NCI-H2107 (cell line): Measurements from ENCODE around the gene TXNDC5.

Experiments used
- DNase-seq: peaks from one replicate; lab custom pipeline; 2025; lab: John Stamatoyannopoulos, UW

The TXNDC5 gene

GRCh38 chr6:7859591-7859990, 51.0 kb downstream of the TXNDC5 start:
- DNase-seq: no peak

DNA sequence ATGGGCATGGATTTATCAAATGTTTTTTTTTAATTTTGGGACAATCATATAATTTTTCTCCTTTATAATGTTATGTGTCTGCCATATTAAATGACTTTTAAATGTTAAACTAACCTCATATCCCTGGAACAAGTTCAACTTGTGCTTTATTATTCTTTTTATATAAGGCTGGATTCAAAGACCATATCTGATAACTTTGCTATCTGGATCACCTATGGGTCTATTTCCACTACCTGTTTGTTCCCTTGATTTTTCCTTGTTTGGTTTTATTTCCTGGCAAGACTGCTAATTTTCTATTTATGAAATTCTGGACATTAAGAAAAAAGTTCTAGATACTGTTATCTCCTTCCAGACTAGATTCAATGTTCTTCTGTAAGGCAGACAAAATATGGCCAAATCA, 58.8 kb downstream of the TXNDC5 start:
- no peak for DNase-seq

GRCh38 chr6:7848229-7848628, 62.4 kb downstream of the TXNDC5 start:
- DNase-seq: no peak

DNA sequence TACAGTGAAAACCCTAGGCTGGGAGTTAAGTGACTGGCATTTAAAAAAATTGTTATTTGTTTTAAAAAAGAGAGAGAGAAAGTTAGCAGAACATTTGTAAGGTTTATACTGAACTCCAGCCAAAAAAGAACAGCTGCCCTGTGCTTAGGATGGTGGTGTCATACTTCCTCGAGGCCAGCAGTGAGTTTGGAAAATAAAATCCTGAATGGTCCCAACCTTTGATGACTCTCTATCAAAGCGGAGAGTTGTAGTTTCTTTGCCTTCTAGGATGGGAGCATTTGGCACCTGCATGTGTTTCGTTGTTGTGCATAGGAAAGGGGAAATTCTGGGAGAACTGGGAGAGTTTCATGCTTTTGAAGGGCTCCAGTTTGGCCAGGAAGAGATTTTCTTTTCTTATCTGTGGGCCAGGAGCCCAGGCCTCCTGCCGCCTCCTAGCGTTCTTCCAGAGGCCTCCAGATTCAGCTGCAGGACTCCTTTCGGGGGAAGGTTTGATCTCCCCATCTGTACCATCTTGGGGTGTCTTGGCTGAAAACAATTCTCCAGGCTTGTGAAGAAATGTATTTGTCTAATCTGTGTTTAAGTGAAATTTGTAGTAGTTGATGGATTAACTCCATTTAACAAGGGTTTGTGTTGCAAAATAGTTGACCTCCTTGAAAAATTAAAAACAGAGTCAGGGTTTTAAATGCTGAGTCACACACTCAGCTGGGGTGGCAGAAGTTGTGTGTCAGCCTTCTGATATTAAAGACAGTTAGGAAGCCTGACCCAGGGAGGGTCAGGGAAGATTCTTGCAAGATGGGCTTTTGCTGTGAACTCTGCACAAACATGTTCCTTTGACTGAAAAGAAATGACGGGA, 63.4 kb downstream of the TXNDC5 start:
- DNase-seq: no peak

GRCh38 chr6:7841781-7842468, 68.7 kb downstream of the TXNDC5 start:
- DNase-seq: no peak

DNA sequence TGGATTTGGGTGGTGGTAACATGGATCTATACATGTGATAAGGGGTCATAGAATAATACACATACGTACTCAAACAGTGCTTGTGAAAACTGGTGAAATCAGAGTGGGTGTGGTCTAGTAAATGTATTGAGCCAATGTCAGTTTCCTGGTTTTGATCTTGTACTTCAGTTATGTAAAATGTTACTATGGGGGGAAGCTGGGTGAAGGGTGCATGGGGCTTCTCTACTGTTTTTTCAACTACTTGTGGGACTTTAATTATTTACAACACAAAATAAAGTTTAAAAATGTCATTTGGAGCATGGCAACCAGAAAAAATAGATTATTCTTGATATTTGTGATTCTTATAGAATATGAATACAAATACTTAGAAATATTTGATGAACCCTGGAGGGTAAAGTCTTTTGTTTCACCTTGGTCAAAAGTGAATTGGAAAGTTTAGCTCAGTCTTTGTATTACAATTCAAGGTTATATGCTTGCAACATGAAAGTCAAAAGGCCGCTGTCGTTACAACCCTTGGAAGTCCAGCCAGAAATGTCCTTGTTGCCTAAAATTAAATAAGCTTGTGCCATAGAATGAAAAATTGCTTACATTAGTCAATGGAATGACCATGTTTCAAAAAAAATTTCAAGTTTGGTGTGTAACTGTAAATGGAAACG, 74.1 kb downstream of the TXNDC5 start:
- DNase-seq: no peak

DNA sequence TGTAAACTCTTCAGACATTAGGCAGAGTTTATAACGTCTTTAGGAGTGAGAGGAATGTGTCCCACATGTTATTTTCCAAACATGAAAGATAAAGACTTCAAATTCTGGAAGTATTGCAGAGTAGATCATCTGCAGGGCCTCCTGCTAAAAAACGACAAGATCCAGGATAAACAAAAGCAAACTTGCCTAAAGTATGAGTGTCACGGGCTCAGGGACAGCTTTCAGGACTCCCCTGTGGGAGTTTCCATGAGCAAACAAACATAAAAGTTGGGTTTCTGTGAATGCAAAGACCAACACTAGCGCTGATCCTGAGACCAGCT, 76.9 kb downstream of the TXNDC5 start:
- DNase-seq: no peak

DNA sequence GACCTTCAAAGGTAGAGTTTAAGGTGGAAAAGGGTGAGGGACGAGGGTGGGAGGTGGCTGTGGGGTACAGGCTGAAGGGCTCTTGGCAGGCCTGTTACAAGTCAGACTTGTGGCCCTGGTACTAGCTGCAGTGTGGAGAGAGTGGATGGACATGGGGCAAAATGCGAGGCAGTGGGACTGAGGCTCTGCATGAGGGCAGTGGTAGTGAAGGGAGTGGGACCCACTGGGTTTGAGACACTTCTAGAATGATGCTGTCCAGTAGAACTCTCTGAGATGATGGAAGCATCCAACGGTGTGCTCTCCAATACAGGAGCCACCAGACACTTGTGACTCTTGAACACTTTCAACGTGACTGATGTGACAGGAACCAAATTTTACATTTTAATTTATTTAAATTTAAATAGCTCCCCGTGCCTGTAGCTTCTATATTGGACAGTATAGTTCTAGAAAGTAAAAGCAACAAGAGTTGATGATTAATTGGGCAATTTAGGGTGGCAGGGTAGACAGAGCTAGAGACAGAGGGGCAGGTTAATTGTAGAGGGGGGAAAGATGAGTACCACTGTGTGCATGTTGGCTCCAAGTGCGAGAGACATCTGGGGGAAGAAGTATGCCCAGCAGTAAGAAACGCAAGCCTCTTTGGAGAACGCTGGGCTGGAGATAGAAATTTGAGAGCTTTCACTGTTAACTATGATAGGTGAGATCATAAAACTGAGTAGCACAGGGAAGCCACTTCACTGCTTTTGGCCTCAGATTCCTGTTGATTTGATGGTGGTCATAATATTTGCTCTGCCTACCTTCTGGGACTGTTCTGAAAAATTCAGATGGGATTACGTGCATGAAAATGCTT, 77.5 kb downstream of the TXNDC5 start:
- DNase-seq: no peak
